DMS79 (cell line): ENCODE results near the gene SSR3.

Experiments used
- DNase-seq: peaks from one replicate; lab custom pipeline; 2025; lab: John Stamatoyannopoulos, UW

Gene SSR3

DNA sequence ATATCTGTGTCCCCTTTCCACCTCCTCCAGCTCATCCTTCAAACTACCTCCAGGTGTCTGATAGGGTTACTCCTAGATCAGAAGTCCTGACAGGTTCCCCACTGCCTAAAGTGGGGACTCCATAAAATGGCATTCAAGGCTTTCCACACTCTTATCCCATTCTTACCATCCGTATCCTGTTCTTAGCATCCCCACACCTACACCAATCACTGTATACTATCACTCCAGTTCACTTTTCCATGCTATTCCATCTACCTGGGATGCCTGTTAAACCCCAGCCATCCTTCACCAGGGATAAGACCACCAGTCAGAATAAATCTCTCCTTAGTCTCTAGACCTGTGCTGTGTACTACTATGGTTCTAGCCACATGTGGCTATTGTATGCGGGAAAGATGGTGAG is 19.1 kb downstream of the SSR3 start:
- DNase-seq: no peak

DNA sequence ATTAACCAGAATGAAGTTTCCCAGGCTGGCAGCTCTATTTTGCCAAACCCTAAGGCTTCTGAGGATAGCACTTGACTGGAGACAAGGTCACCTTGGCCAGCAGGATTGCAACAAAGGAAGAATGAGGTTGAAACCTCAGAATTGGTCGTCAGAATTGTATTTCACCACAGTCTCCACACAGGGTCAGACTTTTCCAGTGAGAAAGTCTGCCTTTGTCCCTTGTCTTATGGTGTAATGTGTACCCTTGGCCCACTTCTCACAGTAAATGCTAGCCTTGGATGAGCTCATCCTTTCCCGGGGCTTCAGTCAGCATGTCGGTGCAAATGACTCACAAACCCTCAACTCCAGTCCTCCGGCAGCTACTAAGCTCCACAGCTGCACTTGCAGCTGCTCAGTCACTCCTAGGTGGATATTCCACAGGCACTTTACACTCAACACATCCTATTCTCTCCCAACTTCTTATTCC is 19.7 kb downstream of the SSR3 start:
- DNase-seq: no peak

- DNase-seq: no peak
These were observed 21.7 kb downstream of the SSR3 start for GRCh38 chr3:156533205-156533604.

DNA sequence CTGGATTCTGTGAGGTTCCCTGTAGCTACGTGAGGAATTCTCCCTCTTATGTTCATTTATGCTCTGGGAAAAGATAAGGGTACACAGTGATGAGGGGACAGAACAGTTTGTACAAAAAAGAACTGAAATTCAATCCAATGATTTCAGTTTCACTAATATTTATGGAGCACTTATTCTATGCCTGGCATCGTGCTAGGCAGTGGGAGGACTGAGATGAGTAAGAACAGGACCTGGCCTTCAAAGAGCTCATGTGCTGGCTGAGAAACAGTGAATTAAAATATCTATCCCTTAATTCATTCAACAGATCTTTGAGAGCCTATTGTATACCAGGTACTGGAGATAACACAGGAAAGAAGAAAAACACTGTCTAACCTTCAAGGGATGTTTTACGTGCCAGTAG is 22.2 kb downstream of the SSR3 start:
- DNase-seq: no peak

DNA sequence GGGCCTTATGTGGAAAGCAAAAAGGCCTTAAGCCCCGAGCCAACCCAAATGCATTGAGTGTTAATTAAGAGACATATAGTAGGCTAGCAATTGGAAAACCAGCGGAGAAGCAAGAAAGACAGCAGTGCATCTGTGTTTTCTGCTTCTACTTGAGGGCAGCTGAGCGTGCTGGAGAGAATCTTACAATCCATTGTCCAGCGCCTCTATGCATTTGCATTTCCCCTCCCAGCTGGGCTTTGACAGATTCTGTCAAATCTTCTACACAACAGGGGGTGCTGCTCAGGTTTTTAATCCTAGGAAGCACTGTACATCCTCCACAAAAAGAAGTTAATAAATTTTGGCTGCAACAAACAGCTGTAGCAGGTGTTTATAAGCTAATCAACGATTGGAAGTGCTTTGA is 23.9 kb downstream of the SSR3 start:
- no peak for DNase-seq

DNA sequence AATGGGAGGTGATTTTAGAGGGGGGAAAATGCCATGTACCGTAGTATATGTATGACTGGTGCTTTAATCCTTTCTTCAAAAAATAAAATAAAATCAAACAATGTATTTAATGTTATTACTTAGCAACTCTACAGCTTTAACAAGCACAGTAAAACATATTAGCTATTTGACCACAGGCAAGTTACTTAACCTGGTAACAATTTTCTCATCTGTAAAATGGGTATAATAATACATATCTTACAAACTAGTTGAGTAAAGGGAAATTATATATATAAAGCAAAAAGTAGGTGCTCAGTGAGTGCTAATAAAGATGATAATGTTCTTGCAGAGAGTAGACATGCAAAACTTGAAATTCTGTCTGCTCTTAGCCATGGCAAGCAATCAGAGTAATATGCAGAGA is 27.9 kb downstream of the SSR3 start:
- DNase-seq: no peak

- DNase-seq: no peak
These were observed 29.1 kb downstream of the SSR3 start for GRCh38 chr3:156525808-156526207.

- peak; percentile 9 for DNase-seq
These were observed 32.2 kb downstream of the SSR3 start for GRCh38 chr3:156522673-156523072.

GRCh38 chr3:156519758-156520162 is 35.2 kb downstream of the SSR3 start:
- no peak for DNase-seq

DNA sequence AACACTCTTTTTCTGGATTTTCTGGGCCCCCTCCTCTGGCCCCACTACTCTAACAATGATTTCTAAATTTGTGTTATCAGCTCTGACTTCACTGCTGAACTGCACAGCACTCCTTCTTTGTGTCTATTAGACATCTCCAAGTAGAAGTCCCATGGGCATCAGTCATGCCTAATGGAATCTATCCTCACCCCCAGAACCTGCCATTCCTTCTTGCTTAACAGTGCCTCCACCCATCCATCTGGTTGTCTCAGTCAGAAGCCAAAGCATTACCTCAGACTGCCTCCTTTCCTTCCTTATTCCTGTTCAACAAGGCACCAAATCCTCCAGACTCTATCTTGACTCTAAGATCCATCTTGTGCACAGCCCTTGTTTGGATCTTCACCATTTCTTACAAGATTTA is 36.2 kb downstream of the SSR3 start:
- DNase-seq: peak; percentile 22

GRCh38 chr3:156516961-156517360 is 38.0 kb downstream of the SSR3 start:
- no peak for DNase-seq

DNA sequence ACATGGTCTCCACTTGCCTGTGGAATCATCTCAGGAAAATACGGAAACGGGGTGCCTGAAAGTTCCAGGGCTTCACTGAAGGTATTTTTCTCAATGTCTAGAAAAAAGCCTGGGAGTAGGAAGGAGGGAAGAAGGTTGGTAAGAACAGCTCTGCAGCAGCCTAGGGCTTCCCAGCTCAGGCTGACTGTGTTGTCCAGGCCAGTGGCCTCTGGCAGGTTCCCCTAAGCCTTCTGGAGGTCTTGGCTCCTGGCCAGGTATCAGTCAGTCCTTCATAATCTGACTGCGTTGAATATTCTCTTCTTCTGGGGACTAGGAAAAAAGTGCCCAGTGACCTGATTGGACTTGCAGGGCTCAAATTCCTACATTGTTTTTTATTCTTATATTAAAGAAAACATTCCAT is 38.6 kb downstream of the SSR3 start:
- DNase-seq: no peak

DNA sequence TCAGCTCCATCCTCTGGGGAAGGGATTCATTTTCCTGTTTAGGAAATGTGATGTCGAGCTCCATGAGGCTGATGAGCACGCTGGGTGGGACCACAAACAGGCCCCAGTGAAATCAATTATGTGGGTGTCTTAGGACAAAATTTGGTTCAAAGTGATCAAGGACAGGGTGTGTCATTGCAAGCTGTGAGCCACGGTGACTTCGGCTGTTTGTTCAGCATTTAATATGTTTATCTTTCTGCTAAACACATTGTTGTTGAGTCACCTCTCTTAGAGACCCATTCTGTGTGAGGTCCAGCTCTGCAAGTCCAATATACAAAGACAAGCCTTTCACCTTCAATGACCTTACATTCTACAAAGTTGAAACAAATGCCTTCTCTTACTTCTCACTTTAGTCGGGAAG is 41.3 kb downstream of the SSR3 start:
- no peak for DNase-seq

GRCh38 chr3:156511987-156512677 is 42.8 kb downstream of the SSR3 start:
- no peak for DNase-seq

DNA sequence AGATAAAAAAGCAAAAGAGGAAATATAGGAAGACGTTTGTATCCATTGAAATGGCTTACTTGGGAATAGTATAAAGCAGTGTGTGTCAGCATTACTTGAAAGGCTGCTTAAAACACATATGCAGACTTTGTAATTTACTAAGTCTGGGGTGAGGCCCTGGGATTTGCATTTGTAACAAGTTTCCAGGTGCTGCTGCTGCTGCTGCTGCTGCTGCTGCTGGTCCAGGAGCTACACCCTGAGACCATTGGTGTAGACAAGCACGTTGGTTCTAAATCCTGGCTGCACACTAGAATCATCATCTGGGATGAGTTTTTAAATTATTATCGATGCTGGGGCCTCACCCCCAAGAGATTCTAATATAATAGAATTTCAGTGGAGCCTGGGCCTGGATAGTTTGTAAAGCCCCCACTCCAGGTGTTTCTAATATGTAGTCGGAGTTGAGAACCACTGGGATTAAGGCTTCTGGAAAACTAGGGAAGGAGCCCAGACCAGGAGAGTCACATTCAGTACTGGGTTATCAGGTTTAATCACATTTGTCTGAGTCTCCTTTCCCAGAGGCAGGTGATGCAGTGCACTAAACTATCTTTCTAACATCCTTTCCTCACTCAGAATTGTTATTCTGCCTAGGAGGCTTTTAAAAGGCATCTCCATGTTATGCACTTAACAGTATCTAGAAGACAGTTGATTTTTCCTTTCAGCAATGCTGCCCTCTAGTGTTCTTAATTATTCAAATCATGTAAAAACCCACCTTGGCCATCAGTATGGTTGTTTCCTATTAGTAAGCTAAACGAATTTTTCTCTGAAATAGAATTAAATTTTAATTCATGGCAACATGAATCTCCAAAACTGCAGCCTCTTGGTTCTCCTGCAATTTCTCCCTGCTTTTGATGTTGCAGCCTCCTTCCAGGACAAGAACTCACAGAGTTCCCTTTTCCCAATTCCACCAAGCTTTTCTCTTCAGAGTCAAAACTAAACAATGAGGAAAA is 45.4 kb downstream of the SSR3 start:
- peak; percentile 24 for DNase-seq

DNA sequence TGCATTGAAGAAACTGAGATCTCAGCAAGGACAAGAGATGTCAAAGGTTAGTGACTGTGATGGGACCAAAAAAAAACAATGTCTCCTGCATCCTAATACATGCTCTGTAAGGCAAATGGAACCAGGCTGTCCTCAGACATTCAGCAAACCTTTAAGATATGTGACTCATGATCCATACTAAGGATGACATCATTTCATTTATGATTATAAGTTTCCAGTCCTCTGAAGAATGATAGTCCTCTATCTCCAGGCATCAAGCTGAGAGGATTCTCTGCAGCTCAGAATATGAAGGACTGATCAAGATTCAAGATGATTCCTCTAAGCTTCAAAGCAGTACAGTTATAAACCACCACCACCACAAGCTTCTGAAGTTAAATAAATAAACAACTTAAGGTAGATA is 47.6 kb downstream of the SSR3 start:
- DNase-seq: no peak

DNA sequence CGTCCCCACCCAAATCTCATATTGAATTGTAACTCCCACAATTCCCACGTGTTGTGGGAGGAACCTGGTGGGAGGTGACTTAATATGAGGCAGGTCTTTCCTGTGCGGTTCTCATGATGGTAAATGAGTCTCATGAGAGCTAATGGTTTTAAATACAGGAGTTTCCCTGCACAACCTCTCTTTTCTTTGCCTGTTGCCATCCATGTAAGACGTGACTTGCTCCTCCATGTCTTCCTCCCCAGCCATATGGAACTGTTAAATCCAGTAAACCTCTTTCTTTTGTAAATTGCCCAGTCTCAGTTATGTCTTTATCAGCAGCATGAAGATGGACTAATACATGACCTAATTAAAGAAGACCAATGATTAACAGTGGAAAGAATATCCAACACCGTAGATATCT is 56.6 kb downstream of the SSR3 start:
- DNase-seq: no peak

DNA sequence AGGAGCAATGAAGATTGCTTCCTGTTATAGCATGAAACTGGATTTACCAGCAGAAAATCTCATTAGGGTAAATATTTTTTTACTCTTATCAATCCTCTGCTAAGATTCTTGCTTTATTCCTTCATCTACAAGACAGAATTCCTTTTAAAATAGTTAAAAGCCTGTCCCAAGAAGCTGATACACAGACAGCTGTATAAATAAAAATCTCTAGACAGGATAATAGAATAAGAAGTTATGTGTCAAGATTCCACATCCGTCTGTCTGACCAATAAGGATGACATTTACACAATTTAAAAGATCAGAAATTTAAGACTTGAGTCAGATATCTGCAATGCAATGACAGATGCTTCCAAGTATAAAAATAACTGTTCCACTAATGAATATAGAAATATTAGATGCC is 57.6 kb downstream of the SSR3 start:
- DNase-seq: no peak

DNA sequence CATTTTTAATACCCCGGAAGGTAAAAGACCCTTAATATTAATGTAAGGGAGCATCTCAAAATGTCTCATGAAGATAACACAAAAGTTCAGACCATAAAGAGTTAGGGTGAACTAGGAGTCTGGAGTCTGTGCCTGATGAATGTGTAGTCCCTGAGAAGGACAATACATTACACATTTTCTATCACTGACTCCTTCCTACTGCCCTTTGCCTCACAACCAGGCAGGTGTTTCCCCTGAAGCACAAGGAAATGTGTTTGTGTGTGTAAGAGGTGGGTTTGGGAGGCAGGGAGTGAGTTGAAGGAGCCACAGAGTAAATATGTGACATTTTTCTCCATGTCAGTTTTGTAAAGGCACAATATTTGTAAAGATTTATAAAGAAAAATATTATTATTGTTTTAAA is 59.1 kb downstream of the SSR3 start:
- DNase-seq: no peak

- DNase-seq: no peak
These were observed 61.0 kb downstream of the SSR3 start for GRCh38 chr3:156493887-156494286.

DNA sequence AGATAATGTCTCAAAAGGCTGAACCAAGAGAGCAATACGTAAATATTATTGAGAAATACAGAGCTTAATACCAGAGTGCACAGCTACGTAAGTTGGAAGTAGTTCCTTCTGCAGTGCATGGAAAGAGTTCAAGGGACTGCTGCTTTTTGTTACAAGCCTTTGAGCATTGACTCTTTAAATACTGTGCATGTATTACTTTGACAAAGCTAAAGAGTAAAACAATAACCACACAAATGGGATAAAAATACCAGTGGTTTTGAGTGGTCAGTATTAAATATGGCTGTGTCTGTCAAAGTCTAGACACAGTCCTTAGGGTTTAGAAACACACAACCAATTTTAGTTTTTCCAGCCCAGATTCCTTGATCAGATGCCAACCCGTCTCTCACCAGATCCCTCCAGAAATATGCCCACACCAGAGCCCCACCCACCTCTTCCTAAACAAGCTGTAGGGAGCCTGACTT is 62.1 kb downstream of the SSR3 start:
- no peak for DNase-seq

GRCh38 chr3:156491192-156491591 is 63.7 kb downstream of the SSR3 start:
- no peak for DNase-seq
